Esophagus muscularis mucosa (tissue), 4 donors: ENCODE measurements around the gene NCAPH2.

Experiments used
- EP300 ChIP-seq: sonication (generic); formaldehyde crosslinking; IDR thresholded peaks from one replicate; pipeline ENCODE4 v1.6.1; 2017; ENCODE audit warnings: antibody characterized with exemption
- POLR2AphosphoS5 ChIP-seq, 2 donors: sonication (generic); formaldehyde crosslinking; IDR thresholded peaks; one replicate each; pipeline ENCODE4 v1.6.1; 2017; ENCODE audit warnings: antibody characterized with exemption in 2 of 2
- TF ChIP-seq, protein P1 (sequence below), 3 experiments: fragments of 200-600 bp in 2 of 3; fragments of 450-650 bp in 1 of 3; sonication (generic) in 2 of 3; IDR thresholded peaks; one replicate each; pipeline ENCODE4 v1.5.1; 2017 to 2019; ENCODE audit warnings: antibody characterized with exemption in 3 of 3, mild to moderate bottlenecking in 2 of 3, moderate library complexity in 1 of 3

- TF ChIP-seq POLR2AphosphoS5 (IDR thresholded peaks at IDR 0.05), result no peak
- TF ChIP-seq, protein P1, sequence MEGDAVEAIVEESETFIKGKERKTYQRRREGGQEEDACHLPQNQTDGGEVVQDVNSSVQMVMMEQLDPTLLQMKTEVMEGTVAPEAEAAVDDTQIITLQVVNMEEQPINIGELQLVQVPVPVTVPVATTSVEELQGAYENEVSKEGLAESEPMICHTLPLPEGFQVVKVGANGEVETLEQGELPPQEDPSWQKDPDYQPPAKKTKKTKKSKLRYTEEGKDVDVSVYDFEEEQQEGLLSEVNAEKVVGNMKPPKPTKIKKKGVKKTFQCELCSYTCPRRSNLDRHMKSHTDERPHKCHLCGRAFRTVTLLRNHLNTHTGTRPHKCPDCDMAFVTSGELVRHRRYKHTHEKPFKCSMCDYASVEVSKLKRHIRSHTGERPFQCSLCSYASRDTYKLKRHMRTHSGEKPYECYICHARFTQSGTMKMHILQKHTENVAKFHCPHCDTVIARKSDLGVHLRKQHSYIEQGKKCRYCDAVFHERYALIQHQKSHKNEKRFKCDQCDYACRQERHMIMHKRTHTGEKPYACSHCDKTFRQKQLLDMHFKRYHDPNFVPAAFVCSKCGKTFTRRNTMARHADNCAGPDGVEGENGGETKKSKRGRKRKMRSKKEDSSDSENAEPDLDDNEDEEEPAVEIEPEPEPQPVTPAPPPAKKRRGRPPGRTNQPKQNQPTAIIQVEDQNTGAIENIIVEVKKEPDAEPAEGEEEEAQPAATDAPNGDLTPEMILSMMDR (IDR thresholded peaks at IDR 0.05), result no peak
- no peak for TF ChIP-seq EP300
Measured at GRCh38 chr22:50544746-50545253, 36.8 kb downstream of the NCAPH2 start.
